Stimulated activated naive CD8-positive, alpha-beta T cell treated with anti-CD3 and anti-CD28 coated beads, Interleukin-15, Interleukin-2, amounts not matched to agents 100 ng/mL and 50 ng/mL, for 24 hours (primary cell): Measurements from ENCODE around the gene DNM1.

Experiments used
- H3K27ac Mint-ChIP-seq: one replicate; pipeline ENCODE4 v1.8.0; 2021; ENCODE audit warnings: mild to moderate bottlenecking, mixed read lengths
- H3K27me3 Mint-ChIP-seq: one replicate; pipeline ENCODE4 v1.8.0; 2021; ENCODE audit warnings: mixed read lengths
- H3K36me3 Mint-ChIP-seq: one replicate; pipeline ENCODE4 v1.8.0; 2021; ENCODE audit warnings: low read depth, mixed read lengths
- H3K4me1 Mint-ChIP-seq: one replicate; pipeline ENCODE4 v1.8.0; 2021; ENCODE audit warnings: low read depth, mixed read lengths
- H3K4me3 Mint-ChIP-seq: one replicate; pipeline ENCODE4 v1.8.0; 2021; ENCODE audit warnings: mild to moderate bottlenecking, mixed read lengths
- H3K9me3 Mint-ChIP-seq: one replicate; pipeline ENCODE4 v1.8.0; 2021; ENCODE audit warnings: mixed read lengths

The DNM1 gene

GRCh38 chr9:128203024-128203706 is at the start of gene DNM1:
Gene DNM1 (plus strand): TSS chr9:128203379. CDS start chr9:128203471, 92 bp downstream.
- Mint-ChIP-seq H3K36me3 (no peaks in the 10 kb centered on the region), H3K27ac (peak within 1 kb of the TSS; percentile 86), H3K4me1 (peaks cover 27% of the 10 kb centered on the region), H3K27me3 (peaks cover 17% of the 10 kb centered on the region), H3K4me3 (peak within 1 kb of the TSS; percentile 68), H3K9me3 (no peaks in the 10 kb centered on the region)

- H3K27ac Mint-ChIP-seq: no peak overlapping the region
- H3K4me1 Mint-ChIP-seq: peaks cover 2% of the 10 kb centered on the region
- no peaks in the 10 kb centered on the region for H3K27me3 Mint-ChIP-seq
- no peaks in the 10 kb centered on the region for H3K9me3 Mint-ChIP-seq
- no peak overlapping the region for H3K4me3 Mint-ChIP-seq
- H3K36me3 Mint-ChIP-seq: no peaks in the 10 kb centered on the region
Measured at GRCh38 chr9:128153947-128154695, 49.1 kb upstream of the DNM1 start.

- H3K4me1 Mint-ChIP-seq: peaks cover 9% of the 10 kb centered on the region
- H3K9me3 Mint-ChIP-seq: no peaks in the 10 kb centered on the region
- no peaks in the 10 kb centered on the region for H3K27me3 Mint-ChIP-seq
- no peaks in the 10 kb centered on the region for H3K36me3 Mint-ChIP-seq
- H3K4me3 Mint-ChIP-seq: no peak overlapping the region
- H3K27ac Mint-ChIP-seq: no peak overlapping the region
Measured at GRCh38 chr9:128155736-128156500, 47.3 kb upstream of the DNM1 start.

- Mint-ChIP-seq H3K4me3 (peak overlapping the region; percentile 70), H3K36me3 (peaks cover 16% of the 10 kb centered on the region), H3K4me1 (peaks cover 19% of the 10 kb centered on the region), H3K27ac (peak overlapping the region; percentile 67), H3K9me3 (no peaks in the 10 kb centered on the region), H3K27me3 (no peaks in the 10 kb centered on the region)
Measured at GRCh38 chr9:128159522-128159783, 43.7 kb upstream of the DNM1 start.

GRCh38 chr9:128159784-128160602 is 43.2 kb upstream of the DNM1 start, which contains the start of gene BBLN:
Gene BBLN (plus strand): TSS chr9:128160265. CDS start chr9:128160408, 143 bp downstream.
- Mint-ChIP-seq H3K4me3 (peak within 1 kb of the TSS; percentile 82), H3K36me3 (peaks cover 17% of the 10 kb centered on the region), H3K27ac (peak within 1 kb of the TSS; percentile 67), H3K9me3 (no peaks in the 10 kb centered on the region), H3K27me3 (no peaks in the 10 kb centered on the region), H3K4me1 (peaks cover 19% of the 10 kb centered on the region)

- Mint-ChIP-seq H3K27me3 (no peaks in the 10 kb centered on the region), H3K4me3 (peak overlapping the region; percentile 82), H3K36me3 (peaks cover 17% of the 10 kb centered on the region), H3K9me3 (no peaks in the 10 kb centered on the region), H3K4me1 (peaks cover 19% of the 10 kb centered on the region), H3K27ac (peak overlapping the region; percentile 67)
Measured at GRCh38 chr9:128160603-128160987, 42.6 kb upstream of the DNM1 start.

- Mint-ChIP-seq H3K27me3 (no peaks in the 10 kb centered on the region), H3K4me1 (peaks cover 19% of the 10 kb centered on the region), H3K36me3 (peaks cover 21% of the 10 kb centered on the region), H3K9me3 (no peaks in the 10 kb centered on the region), H3K4me3 (peak overlapping the region; percentile 82), H3K27ac (peak overlapping the region; percentile 67)
Measured at GRCh38 chr9:128161215-128161902, 41.8 kb upstream of the DNM1 start.

- peaks cover 25% of the 10 kb centered on the region for H3K36me3 Mint-ChIP-seq
- H3K27me3 Mint-ChIP-seq: no peaks in the 10 kb centered on the region
- peaks cover 19% of the 10 kb centered on the region for H3K4me1 Mint-ChIP-seq
- H3K9me3 Mint-ChIP-seq: no peaks in the 10 kb centered on the region
- H3K4me3 Mint-ChIP-seq: no peak overlapping the region
- no peak overlapping the region for H3K27ac Mint-ChIP-seq
Measured at GRCh38 chr9:128162215-128163026, 40.8 kb upstream of the DNM1 start.

GRCh38 chr9:128163027-128163515 is 40.1 kb upstream of the DNM1 start:
- peaks cover 25% of the 10 kb centered on the region for H3K36me3 Mint-ChIP-seq
- H3K4me3 Mint-ChIP-seq: no peak overlapping the region
- no peaks in the 10 kb centered on the region for H3K9me3 Mint-ChIP-seq
- H3K4me1 Mint-ChIP-seq: peaks cover 19% of the 10 kb centered on the region
- H3K27ac Mint-ChIP-seq: no peak overlapping the region
- H3K27me3 Mint-ChIP-seq: no peaks in the 10 kb centered on the region

- Mint-ChIP-seq H3K9me3 (no peaks in the 10 kb centered on the region), H3K27me3 (no peaks in the 10 kb centered on the region), H3K36me3 (peaks cover 29% of the 10 kb centered on the region), H3K4me3 (no peak overlapping the region), H3K27ac (no peak overlapping the region), H3K4me1 (peaks cover 19% of the 10 kb centered on the region)
Measured at GRCh38 chr9:128163523-128164306, 39.5 kb upstream of the DNM1 start.

- peaks cover 34% of the 10 kb centered on the region for H3K36me3 Mint-ChIP-seq
- H3K9me3 Mint-ChIP-seq: no peaks in the 10 kb centered on the region
- peaks cover 14% of the 10 kb centered on the region for H3K4me1 Mint-ChIP-seq
- no peak overlapping the region for H3K4me3 Mint-ChIP-seq
- H3K27ac Mint-ChIP-seq: no peak overlapping the region
- no peaks in the 10 kb centered on the region for H3K27me3 Mint-ChIP-seq
Measured at GRCh38 chr9:128164307-128164885, 38.8 kb upstream of the DNM1 start.

- Mint-ChIP-seq H3K9me3 (no peaks in the 10 kb centered on the region), H3K4me3 (no peak overlapping the region), H3K27ac (no peak overlapping the region), H3K36me3 (peaks cover 42% of the 10 kb centered on the region), H3K4me1 (peaks cover 8% of the 10 kb centered on the region), H3K27me3 (no peaks in the 10 kb centered on the region)
Measured at GRCh38 chr9:128166169-128166568, 37.0 kb upstream of the DNM1 start.
